TTC549 (cell line): ENCODE results near the gene SRSF6.
"Not testable (repeated sequence)": the region's sequence is repeated elsewhere in the genome, so short reads cannot be mapped to it uniquely, and the experiment has no call there.

Experiments
- FAIRE-seq: peaks from 2 replicates; lab custom pipeline; 2012; peaks lifted over from hg19 to GRCh38; lab: Jason Lieb, UNC

The SRSF6 gene

DNA sequence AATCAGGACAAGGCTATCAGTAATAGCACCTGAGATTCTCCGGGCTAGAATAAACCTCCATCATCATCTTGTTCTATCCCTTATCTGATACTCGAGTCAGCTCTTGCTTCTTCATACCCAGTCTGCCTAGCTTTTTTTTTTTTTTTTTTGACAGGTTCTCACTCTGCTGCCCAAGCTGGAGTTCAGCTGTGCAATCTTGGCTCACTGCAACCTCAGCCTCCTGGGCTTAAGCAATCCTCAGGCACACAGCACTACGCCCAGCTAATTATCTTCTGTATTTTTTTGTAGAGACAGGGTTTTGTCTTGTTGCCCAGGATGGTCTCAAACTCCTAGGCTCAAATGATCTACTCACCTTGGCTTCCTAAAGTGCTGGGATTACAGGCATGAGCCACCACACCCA, 19.5 kb downstream of the SRSF6 start:
- FAIRE-seq = no peak

DNA sequence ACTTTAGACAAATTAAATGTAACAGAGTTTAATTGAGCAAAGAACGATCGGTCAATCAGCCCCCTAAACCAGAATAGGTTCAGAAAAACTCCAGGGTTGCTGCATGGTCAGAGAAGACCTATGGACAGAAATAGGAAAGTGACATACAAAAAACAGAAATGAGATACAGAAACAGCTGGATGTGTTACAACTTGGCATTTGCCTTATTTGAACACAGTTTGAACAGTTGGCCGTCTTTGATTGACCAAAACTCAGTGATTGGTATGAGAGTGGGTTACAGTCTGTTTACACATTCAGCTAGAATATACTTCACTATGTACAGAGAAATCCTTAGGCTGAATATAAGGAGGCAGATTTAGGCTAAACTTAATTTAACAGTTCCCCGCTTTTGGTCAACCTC, 19.9 kb downstream of the SRSF6 start:
- FAIRE-seq = no peak

- FAIRE-seq = no peak
Measured at GRCh38 chr20:43490038-43490437, 32.3 kb downstream of the SRSF6 start.

DNA sequence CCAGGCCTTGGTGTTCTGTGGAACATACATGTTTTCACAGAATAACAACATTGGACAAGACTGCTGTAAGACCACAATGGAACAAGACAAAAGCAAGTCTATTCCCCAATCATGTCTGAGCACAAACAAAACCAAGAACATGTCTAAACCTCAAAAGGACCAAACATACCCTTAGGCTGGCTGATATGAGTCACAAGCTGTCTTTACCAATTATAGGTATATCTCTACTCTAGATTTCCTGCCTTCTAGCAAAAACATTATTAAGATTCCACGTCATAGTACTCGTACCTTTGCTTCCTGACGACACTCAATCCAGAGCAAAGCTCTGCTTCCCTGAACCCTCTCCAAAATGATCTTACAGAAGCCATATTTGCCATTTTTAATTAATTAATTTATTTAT, 34.4 kb downstream of the SRSF6 start:
- FAIRE-seq = no peak

DNA sequence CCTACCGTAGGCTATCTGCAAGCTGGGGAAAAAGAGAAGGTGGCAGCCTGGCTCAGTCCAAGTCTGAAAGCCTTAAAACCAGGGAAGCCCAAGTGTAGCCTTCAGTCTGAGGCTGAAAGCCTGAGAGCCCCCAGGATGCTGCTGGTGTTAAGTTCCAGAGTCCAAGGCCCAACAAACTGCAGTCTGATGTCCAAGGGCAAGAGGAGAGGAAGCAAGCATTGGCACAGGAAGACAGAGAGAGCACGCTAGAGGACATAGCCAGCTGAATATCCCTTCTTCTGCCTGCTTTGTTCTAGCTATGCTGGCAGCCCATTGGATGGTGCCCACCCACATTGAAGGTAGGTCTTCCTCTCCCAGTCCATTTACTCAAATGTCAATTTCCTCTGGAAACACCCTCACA, 37.7 kb downstream of the SRSF6 start:
- FAIRE-seq = no peak

DNA sequence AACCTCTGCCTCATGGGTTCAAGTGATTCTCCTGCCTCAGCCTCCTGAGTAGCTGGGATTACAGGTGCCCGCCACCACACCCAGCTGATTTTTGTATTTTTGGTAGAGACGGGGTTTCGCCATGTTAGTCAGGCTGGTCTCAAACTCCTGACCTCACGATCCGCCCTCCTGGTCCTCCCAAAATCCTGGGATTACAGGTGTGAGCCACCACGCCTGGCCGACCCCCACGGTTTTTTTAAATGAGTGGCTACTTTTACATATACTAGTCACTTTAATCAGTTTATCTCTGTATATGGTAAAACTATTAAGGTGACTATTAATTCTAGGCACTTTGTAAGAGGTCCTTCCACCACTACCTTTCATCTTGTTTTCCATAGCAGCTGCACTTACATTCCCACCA, 44.3 kb downstream of the SRSF6 start:
- FAIRE-seq = not testable (repeated sequence)

- no peak for FAIRE-seq
Measured at GRCh38 chr20:43506238-43506637, 48.5 kb downstream of the SRSF6 start.

DNA sequence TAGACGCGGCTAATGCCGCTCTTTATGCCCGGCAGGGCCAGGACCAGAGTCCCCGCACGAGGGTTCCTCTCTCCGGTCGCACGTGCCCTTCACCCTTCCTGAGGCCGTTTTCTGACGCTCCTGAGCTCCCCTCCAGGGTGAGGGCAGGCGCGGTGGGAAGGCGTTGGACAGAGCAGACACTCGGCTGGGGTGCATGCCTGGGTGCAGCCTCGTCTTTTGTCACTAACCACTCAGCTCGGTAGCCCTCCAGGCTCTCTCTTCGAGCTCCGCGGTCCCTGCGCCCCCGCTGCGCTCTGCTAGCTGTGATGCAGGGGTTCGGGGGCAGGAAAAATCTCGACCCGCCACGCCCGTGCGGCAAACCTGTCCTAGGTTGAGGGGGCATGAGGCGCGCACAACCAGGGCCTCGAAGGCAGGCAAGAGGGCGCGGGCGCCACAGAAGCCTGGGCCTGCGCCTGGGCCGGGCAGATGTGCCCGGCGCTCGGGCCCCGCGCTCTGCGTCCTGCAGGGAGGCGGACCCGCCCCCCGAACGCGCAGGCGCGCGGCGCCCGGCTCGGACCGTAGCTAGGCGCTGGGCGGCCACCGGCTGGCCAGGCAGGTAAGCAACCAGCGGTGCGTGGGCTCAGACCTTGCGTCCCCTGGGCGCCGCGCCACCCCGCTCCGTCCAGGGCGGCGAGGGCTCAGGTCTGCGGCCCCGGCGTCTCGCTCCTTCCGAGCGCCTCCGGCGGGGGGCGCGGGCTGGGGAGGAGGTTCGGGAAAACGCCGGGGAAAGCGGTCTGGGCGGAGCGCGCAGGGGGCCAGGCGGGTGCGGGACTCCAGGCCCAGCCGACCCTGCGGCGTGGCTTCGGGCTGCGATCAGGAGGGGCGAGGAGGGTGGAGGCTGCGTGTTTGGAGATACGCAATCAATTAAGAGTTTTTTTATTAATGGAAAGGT, 49.7 kb downstream of the SRSF6 start, which contains the start of gene L3MBTL1:
Gene L3MBTL1, plus strand, starts transcription at position 548 of the 931 bp plus-strand sequence. CDS start 5,807 bp downstream, outside the sequence.
- no peak for FAIRE-seq

- no peak for FAIRE-seq
Measured at GRCh38 chr20:43508106-43508505, 50.4 kb downstream of the SRSF6 start.

DNA sequence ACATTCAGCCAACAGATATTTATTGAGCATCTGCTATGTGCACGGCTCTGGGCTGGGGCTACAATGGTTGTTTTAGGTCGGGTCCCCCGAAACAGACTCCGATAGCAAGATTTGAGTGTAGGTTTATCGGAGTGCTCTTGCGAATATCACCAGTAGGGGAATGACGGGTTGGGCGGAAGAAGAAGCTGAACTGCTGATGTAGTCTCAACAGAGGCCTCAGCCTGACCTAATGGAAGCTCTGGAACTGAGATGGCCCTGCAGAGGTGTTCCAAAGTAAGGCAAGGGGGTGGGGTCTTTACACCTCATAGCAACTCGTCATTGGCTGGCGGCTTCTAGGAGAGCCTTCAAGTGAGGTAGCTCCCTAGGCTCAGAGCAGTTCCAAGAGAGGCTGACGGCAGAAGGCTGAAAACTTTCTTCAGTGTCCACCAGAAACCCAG, 50.9 kb downstream of the SRSF6 start:
- FAIRE-seq = no peak

DNA sequence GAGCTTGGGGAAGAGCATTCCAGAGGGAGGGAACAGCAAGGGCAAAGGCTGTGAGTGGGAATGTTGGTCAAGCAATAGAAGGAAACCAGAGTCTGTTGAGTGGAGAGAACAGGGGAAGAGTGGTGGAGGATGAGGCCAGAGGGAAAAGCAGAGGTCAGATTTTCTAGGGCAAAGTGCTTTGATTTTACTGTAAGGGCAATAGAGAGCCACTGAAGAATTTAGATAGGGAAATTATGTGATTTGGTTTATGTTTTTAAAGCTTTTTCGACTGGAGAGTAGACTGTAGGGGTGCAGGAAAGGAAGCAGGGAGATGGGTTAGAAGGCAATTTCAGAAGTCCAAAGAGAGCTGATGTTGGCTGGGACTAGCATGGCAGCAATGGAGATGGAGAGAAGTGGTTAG, 54.2 kb downstream of the SRSF6 start:
- no peak for FAIRE-seq

DNA sequence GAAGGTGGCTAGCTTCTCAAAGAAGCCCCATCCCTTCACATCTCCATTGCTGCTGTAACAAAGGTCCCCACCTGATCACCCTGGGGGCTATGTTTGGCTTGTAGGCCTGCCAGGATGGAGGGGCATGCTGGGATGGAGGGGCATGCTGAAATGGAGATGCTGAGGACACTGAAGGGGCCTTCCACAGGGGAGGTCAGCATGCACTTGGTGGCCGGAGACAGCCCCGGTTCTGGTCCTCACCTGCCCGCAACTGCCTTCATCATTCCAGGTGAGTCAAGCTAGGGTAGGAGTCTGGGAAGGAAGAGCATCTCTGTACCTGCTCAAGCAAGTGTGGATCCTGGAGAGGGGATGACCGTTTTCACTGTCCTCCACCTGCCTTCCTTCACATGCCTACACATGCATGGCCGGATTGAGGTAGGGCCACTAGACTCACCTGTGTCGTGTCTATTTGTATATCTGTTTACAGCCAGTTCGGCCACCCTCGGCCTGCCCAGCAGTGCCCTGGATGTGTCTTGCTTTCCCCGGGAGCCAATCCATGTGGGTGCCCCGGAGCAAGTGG, 55.8 kb downstream of the SRSF6 start:
- FAIRE-seq = no peak
